Vagina (tissue), 2 donors: Measurements from ENCODE around the gene PTPRA. TPM values are rescaled to one million over a fixed set of nuclear protein-coding genes. Genes with fewer than 3 reads are reported as not detected.
"Not testable (repeated sequence)": the region's sequence is repeated elsewhere in the genome, so short reads cannot be mapped to it uniquely, and the experiment has no call there.

ENCODE experiments used
- DNase-seq, 2 donors: peaks; one replicate each; pipeline ENCODE4 v3.0.0-alpha.2; 2017; ENCODE audit errors: extremely low spot score in 2 of 2
- H3K27ac ChIP-seq: fragments of 200-600 bp; sonication (generic); one replicate; pipeline ENCODE4 v1.5.1; 2019
- H3K27me3 ChIP-seq: fragments of 200-600 bp; sonication (generic); one replicate; pipeline ENCODE4 v1.5.1; 2019
- H3K36me3 ChIP-seq, 2 donors: fragments of 200-600 bp; sonication (generic); one replicate each; pipeline ENCODE4 v1.5.1; 2017 to 2019
- H3K4me1 ChIP-seq: fragments of 200-600 bp; sonication (generic); one replicate; pipeline ENCODE4 v1.5.1; 2019
- H3K4me3 ChIP-seq, 2 donors: fragments of 200-600 bp; sonication (generic); 1 replicate in 1 of 2; 2 replicates in 1 of 2; pipeline ENCODE4 v1.5.1; 2016 to 2019
- H3K9me3 ChIP-seq: fragments of 200-600 bp; sonication (generic); one replicate; pipeline ENCODE4 v1.5.1; 2019
- POLR2A ChIP-seq, 2 donors: fragments of 450-650 bp; IDR thresholded peaks; one replicate each; pipeline ENCODE4 v1.6.1; 2017; ENCODE audit warnings: antibody characterized with exemption in 2 of 2, mild to moderate bottlenecking in 2 of 2, moderate library complexity in 2 of 2
- POLR2AphosphoS5 ChIP-seq, 2 donors: sonication (generic); formaldehyde crosslinking; IDR thresholded peaks; one replicate each; pipeline ENCODE4 v1.9.0; 2017; ENCODE audit warnings: antibody characterized with exemption in 2 of 2, mild to moderate bottlenecking in 2 of 2, low read depth in 1 of 2; ENCODE audit not compliant: insufficient read depth in 1 of 2
- intact Hi-C: fragments of 100-400 bp; cut with DNase I; formaldehyde crosslinking; loops from one replicate; pipeline ENCODE4 v1.15.1; 2023
- total RNA-seq: library from RNA; depleted of rRNA; stranded (reverse); fragments of >200 nt; gene quantifications from one replicate; pipeline ENCODE4 v1.2.3, GENCODE V29; 2016
- TF ChIP-seq, protein P1 (sequence below), 3 experiments: fragments of 450-650 bp in 2 of 3; fragments of 200-600 bp in 1 of 3; sonication (generic) in 1 of 3; IDR thresholded peaks; one replicate each; pipeline ENCODE4 v1.5.1; 2017 to 2019; ENCODE audit warnings: antibody characterized with exemption in 3 of 3, mild to moderate bottlenecking in 2 of 3, moderate library complexity in 2 of 3

The PTPRA gene
- total RNA-seq, 1 donor from 2014 or later: 45.7 TPM

DNA sequence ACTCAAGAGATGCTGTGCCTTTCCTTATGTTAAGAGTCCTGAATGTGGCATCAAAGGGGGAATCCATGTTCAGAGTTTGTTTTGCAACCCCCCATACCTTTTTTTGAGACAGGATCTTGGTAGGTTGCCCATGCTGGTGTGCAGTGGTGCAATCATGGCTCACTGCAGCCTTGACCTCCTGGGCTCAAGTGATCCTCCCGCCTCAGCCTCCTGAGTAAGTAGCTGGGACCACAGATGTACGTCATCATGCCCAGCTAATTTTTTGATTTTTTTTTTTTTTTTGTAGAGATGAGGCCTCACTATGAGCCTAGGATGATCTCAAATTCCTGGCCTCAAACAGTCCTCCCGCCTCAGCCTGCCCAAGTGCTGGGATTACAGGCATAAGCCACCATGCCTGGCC is 16.5 kb downstream of the PTPRA start:
- H3K4me3 ChIP-seq: no peak overlapping the region
- no peak for DNase-seq
- intact Hi-C loops: no loop called here
- no peaks in the 10 kb centered on the region for H3K27me3 ChIP-seq
- TF ChIP-seq, protein P1, sequence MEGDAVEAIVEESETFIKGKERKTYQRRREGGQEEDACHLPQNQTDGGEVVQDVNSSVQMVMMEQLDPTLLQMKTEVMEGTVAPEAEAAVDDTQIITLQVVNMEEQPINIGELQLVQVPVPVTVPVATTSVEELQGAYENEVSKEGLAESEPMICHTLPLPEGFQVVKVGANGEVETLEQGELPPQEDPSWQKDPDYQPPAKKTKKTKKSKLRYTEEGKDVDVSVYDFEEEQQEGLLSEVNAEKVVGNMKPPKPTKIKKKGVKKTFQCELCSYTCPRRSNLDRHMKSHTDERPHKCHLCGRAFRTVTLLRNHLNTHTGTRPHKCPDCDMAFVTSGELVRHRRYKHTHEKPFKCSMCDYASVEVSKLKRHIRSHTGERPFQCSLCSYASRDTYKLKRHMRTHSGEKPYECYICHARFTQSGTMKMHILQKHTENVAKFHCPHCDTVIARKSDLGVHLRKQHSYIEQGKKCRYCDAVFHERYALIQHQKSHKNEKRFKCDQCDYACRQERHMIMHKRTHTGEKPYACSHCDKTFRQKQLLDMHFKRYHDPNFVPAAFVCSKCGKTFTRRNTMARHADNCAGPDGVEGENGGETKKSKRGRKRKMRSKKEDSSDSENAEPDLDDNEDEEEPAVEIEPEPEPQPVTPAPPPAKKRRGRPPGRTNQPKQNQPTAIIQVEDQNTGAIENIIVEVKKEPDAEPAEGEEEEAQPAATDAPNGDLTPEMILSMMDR (IDR thresholded peaks at IDR 0.05): no peak
- TF ChIP-seq POLR2AphosphoS5 (IDR thresholded peaks at IDR 0.05; ENCODE audit: insufficient read depth in 1 of 2, low read depth in 1 of 2): no peak
- no peak for TF ChIP-seq POLR2A (IDR thresholded peaks at IDR 0.05)
- H3K27ac ChIP-seq: no peak overlapping the region
- H3K9me3 ChIP-seq: no peaks in the 10 kb centered on the region
- H3K36me3 ChIP-seq: no peaks in the 10 kb centered on the region
- H3K4me1 ChIP-seq: peaks cover 27% of the 10 kb centered on the region

DNA sequence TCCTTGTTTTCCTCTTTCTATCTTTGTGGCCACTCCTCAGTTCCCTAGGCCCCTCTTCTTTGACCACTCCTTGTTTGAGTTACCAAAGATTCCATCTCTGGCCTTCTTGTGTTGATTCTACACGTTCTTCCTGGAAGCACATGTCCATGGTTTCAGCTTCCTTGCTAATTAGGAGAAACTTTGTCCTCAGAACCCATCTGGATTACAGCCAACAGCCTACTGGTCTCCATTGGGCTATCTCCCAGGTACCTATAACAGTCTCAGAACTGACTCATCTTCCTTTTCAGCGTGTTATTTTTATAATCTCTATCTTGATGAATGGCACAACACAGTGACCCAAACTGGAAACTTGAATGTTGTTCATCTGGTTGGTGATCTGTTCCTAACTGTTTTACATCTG is 17.5 kb downstream of the PTPRA start:
- H3K36me3 ChIP-seq: no peaks in the 10 kb centered on the region
- H3K4me1 ChIP-seq: peaks cover 22% of the 10 kb centered on the region
- H3K9me3 ChIP-seq: no peaks in the 10 kb centered on the region
- H3K27ac ChIP-seq: no peak overlapping the region
- TF ChIP-seq, protein P1 (IDR thresholded peaks at IDR 0.05): no peak
- TF ChIP-seq POLR2A (IDR thresholded peaks at IDR 0.05) (no peak), POLR2AphosphoS5 (IDR thresholded peaks at IDR 0.05; ENCODE audit: insufficient read depth in 1 of 2, low read depth in 1 of 2) (no peak)
- intact Hi-C loops: no loop called here
- H3K27me3 ChIP-seq: no peaks in the 10 kb centered on the region
- H3K4me3 ChIP-seq: no peak overlapping the region
- no peak for DNase-seq

DNA sequence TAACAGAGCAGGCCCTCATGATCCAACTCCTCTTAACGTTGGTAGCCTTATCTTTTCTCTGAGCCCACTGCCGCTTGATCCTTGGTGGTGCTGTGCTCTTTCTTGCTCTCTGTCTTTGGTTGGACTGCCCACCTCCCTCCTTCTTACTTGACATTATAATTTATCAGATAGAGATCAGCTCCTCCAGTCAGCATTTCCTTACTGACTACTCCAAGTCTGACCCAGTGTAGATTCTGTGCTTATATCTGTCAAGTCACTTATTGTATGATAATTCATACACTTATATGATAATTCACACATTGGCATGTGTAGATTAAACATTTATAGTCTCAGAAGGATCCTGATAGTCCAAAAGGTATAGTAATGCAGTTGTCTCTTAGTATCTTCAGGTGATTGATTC is 18.1 kb downstream of the PTPRA start:
- Histone ChIP-seq H3K4me3 (no peak overlapping the region), H3K27ac (no peak overlapping the region), H3K27me3 (no peaks in the 10 kb centered on the region), H3K36me3 (no peaks in the 10 kb centered on the region), H3K9me3 (no peaks in the 10 kb centered on the region), H3K4me1 (peaks cover 22% of the 10 kb centered on the region)
- no peak for DNase-seq
- intact Hi-C loops: no loop called here
- TF ChIP-seq POLR2A (IDR thresholded peaks at IDR 0.05): no peak
- TF ChIP-seq POLR2AphosphoS5 (IDR thresholded peaks at IDR 0.05; ENCODE audit: insufficient read depth in 1 of 2, low read depth in 1 of 2): no peak
- TF ChIP-seq, protein P1 (IDR thresholded peaks at IDR 0.05): no peak

DNA sequence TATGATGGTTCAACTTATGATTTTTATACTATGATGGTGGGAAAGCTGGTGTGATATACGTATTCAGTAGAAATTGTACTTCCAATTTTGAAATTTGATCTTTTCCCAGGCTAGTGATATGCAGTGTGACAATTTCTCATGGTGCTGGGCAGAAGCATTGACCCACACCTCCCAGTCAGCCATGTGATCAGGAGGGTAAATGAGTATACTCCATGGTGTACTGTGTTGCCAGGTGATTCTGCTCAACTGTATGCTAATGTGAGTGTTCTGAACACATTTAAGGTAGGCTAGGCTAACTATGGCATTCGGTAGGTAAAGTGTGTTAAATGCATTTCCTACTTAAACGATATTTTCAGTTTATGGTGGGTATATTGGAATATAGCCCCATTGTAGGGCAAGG is 19.1 kb downstream of the PTPRA start:
- no peaks in the 10 kb centered on the region for H3K27me3 ChIP-seq
- peaks cover 22% of the 10 kb centered on the region for H3K4me1 ChIP-seq
- no peak for DNase-seq
- intact Hi-C loops: no loop called here
- H3K27ac ChIP-seq: no peak overlapping the region
- H3K9me3 ChIP-seq: no peaks in the 10 kb centered on the region
- no peaks in the 10 kb centered on the region for H3K36me3 ChIP-seq
- no peak for TF ChIP-seq POLR2AphosphoS5 (IDR thresholded peaks at IDR 0.05; ENCODE audit: insufficient read depth in 1 of 2, low read depth in 1 of 2)
- no peak for TF ChIP-seq POLR2A (IDR thresholded peaks at IDR 0.05)
- TF ChIP-seq, protein P1 (IDR thresholded peaks at IDR 0.05): no peak
- no peak overlapping the region for H3K4me3 ChIP-seq

DNA sequence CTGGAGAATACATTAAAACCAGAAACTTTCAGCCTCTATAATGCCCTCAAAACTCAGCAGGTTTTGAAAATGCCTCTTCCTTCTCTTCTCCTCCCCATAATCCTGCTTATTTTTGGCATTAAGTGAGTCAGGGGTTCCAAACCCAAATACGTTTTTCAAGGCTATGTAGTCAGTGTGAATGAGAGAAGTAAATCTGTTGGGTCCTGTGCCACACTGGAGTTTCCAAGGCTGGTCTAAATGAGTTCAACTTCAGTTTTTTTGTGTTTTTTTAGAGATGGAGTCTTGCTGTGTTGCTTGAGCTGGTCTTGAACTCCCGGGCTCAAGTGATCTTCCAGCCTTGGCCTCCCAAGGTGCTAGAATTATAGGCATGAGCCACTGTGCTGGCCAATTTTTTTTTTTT is 20.9 kb downstream of the PTPRA start:
- intact Hi-C loops: no loop called here
- Histone ChIP-seq H3K36me3 (no peaks in the 10 kb centered on the region), H3K27me3 (no peaks in the 10 kb centered on the region), H3K4me1 (peaks cover 17% of the 10 kb centered on the region), H3K4me3 (no peak overlapping the region), H3K27ac (no peak overlapping the region), H3K9me3 (no peaks in the 10 kb centered on the region)
- TF ChIP-seq POLR2AphosphoS5 (IDR thresholded peaks at IDR 0.05; ENCODE audit: insufficient read depth in 1 of 2, low read depth in 1 of 2) (no peak), POLR2A (IDR thresholded peaks at IDR 0.05) (no peak)
- TF ChIP-seq, protein P1 (IDR thresholded peaks at IDR 0.05): no peak
- DNase-seq: no peak

DNA sequence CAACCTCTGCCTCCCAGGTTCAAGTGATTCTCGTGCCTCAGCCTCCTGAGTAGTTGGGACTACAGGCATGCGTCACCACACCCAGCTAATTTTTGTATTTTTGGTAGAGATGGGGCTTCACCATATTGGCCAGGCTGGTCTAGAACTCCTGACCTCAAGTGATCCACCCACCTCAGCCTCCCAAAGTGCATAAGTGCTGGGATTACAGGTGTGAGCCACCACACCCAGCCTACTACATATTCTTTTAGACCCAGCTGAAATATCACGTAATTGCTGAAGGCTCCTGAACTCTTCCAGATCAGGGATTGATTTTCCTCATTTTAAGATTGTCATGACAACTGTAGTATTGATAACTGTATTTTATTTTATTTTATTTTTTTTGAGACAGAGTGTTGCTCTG is 21.9 kb downstream of the PTPRA start:
- H3K36me3 ChIP-seq, H3K4me3 ChIP-seq, intact Hi-C loops, H3K27ac ChIP-seq, DNase-seq, H3K9me3 ChIP-seq, H3K27me3 ChIP-seq: not testable (repeated sequence)
- peaks cover 11% of the 10 kb centered on the region for H3K4me1 ChIP-seq
